Tibial nerve (tissue), 4 donors: ENCODE data around the gene JAM2. TPM values are rescaled to one million over a fixed set of nuclear protein-coding genes. Genes with fewer than 3 reads are reported as not detected.

Experiments
- DNase-seq, 2 donors: peaks; one replicate each; pipeline ENCODE4 v3.0.0-alpha.2; 2019; ENCODE audit warnings: low spot score in 2 of 2
- H3K27ac ChIP-seq, 4 donors: fragments of 200-600 bp; sonication (generic) in 3 of 4; one replicate each; pipeline ENCODE4 v1.5.1; 2017 to 2019; ENCODE audit warnings: mild to moderate bottlenecking in 1 of 4
- H3K27me3 ChIP-seq, 2 donors: fragments of 200-600 bp; sonication (generic) in 1 of 2; one replicate each; pipeline versions ENCODE4 v1.5.1 to v1.6.0; 2017 to 2019
- H3K36me3 ChIP-seq, 3 donors: fragments of 200-600 bp; sonication (generic); one replicate each; pipeline ENCODE4 v1.5.1; 2018 to 2019
- H3K4me1 ChIP-seq, 4 donors: fragments of 200-600 bp; sonication (generic) in 3 of 4; one replicate each; pipeline ENCODE4 v1.5.1; 2017 to 2019
- H3K4me3 ChIP-seq, 4 donors: fragments of 200-600 bp; sonication (generic) in 3 of 4; one replicate each; pipeline ENCODE4 v1.5.1; 2017 to 2019; ENCODE audit warnings: mild to moderate bottlenecking in 1 of 4, moderate library complexity in 1 of 4
- H3K9me3 ChIP-seq, 4 donors: fragments of 200-600 bp; sonication (generic) in 3 of 4; one replicate each; pipeline ENCODE4 v1.5.1; 2017 to 2019
- EP300 ChIP-seq, 2 donors: sonication (generic); formaldehyde crosslinking; IDR thresholded peaks; one replicate each; pipeline ENCODE4 v1.6.1; 2017; ENCODE audit warnings: antibody characterized with exemption in 2 of 2, mild to moderate bottlenecking in 1 of 2
- POLR2A ChIP-seq, 2 donors: fragments of 450-650 bp; IDR thresholded peaks; one replicate each; pipeline ENCODE4 v1.6.1; 2017; ENCODE audit warnings: antibody characterized with exemption in 2 of 2, mild to moderate bottlenecking in 2 of 2, moderate library complexity in 2 of 2
- WGBS, 2 donors: methylation state at CpG; one replicate each; pipeline ENCODE4 v1.1.5; 2018; 5-methylcytosine and 5-hydroxymethylcytosine counted together
- total RNA-seq, 4 donors: library from RNA; depleted of rRNA; stranded (reverse); fragments of >200 nt; gene quantifications; one replicate each; pipeline ENCODE4 v1.1.0, GENCODE V29; 2016
- TF ChIP-seq, protein P1 (sequence below), 5 experiments: fragments of 200-600 bp in 3 of 5; fragments of 450-650 bp in 2 of 5; sonication (generic) in 3 of 5; IDR thresholded peaks; one replicate each; pipeline ENCODE4 v1.5.1; 2016 to 2019; ENCODE audit warnings: antibody characterized with exemption in 5 of 5, mild to moderate bottlenecking in 3 of 5, moderate library complexity in 2 of 5

The JAM2 gene
- total RNA-seq, 4 donors from 2014 or later = 20.4 to 43.5 (median 35.2) TPM

DNA sequence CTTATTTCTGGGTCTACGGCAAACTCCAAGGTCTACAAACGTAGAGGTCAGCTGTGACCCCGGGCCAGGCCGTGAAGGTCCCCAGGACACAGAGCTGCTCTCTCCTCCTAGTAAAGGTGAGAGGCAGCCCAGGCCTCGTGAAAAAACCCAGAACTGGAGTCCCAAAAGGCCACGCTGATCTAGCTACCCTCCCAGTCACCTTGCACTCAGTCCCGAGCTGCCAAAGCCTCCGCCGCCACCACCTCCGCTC is 95.5 kb downstream of the JAM2 start:
- TF ChIP-seq EP300 (IDR thresholded peaks at IDR 0.05) = no peak
- TF ChIP-seq POLR2A (IDR thresholded peaks at IDR 0.05) = peak; percentile 67 to 85
- TF ChIP-seq, protein P1, sequence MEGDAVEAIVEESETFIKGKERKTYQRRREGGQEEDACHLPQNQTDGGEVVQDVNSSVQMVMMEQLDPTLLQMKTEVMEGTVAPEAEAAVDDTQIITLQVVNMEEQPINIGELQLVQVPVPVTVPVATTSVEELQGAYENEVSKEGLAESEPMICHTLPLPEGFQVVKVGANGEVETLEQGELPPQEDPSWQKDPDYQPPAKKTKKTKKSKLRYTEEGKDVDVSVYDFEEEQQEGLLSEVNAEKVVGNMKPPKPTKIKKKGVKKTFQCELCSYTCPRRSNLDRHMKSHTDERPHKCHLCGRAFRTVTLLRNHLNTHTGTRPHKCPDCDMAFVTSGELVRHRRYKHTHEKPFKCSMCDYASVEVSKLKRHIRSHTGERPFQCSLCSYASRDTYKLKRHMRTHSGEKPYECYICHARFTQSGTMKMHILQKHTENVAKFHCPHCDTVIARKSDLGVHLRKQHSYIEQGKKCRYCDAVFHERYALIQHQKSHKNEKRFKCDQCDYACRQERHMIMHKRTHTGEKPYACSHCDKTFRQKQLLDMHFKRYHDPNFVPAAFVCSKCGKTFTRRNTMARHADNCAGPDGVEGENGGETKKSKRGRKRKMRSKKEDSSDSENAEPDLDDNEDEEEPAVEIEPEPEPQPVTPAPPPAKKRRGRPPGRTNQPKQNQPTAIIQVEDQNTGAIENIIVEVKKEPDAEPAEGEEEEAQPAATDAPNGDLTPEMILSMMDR (IDR thresholded peaks at IDR 0.05) = no peak
- DNase-seq = no peak
- Histone ChIP-seq H3K4me3 (peak overlapping the region; percentile 71 to 99 (median 80)), H3K9me3 (no peaks in the 10 kb centered on the region), H3K27me3 (no peaks in the 10 kb centered on the region), H3K36me3 (peaks cover 0 to 4% (median 0%) of the 10 kb centered on the region in 3 donors), H3K27ac (peak overlapping the region; percentile 94 to 99 (median 98)), H3K4me1 (peaks cover 0 to 70% (median 15%) of the 10 kb centered on the region in 4 donors)
- WGBS, 2 donors = 0 to 1% methylated on average over 9 to 10 of the region's 10 CpGs

DNA sequence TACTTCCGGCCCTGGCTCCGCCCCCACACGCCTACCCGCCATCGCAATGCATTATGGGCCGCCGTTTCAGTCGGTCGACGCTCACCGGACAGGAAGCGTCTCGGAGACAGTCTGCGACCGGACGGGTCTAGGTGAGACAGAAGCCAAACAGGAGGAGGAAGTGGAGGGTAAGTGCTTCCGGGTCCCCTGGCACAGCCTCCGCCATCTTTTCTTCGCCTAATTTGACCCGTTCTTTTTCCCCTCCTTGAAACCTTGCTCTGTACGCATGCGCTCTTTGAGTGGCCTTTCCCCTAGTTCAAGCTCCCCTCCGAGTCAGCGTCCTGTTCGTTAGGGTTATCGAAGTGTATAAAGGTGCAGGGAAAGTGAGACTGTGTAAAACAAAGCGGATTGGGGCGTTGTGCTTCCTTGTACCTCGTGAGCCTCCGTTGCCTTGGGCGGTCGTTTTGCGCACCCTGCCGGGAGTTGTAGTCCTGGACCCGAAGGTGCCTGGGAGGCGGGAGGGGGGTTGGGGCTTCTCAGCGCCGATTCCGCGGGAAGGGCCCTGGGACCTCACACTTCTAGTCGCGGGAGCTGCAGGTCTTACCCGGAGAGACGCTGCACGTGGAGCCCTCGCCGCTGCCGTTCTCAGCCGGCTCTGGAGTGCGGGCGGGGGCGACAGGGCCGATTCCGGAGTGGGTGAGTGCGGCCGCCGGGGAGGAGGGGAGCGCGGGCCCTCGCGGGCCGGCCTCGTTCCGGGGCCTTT is 96.0 kb downstream of the JAM2 start, which contains the start of the genes ATP5PF and GABPA:
Gene ATP5PF, minus strand, starts transcription at position 1 of the 742 bp plus-strand sequence. CDS start 5,110 bp downstream, outside the sequence.
Gene GABPA, plus strand, starts transcription at position 69 of the 742 bp plus-strand sequence. CDS start 6,627 bp downstream, outside the sequence.
- DNase-seq = peak; percentile 93 to 95
- Histone ChIP-seq H3K4me3 (peak within 1 kb of the TSS; percentile 71 to 99 (median 80)), H3K27ac (peak within 1 kb of the TSS; percentile 94 to 99 (median 98)), H3K36me3 (peaks cover 0 to 4% (median 0%) of the 10 kb centered on the region in 3 donors), H3K27me3 (no peaks in the 10 kb centered on the region), H3K9me3 (no peaks in the 10 kb centered on the region), H3K4me1 (peaks cover 0 to 71% (median 15%) of the 10 kb centered on the region in 4 donors)
- WGBS, 2 donors = 0 to 1% methylated on average over 51 to 53 of the region's 64 CpGs
- TF ChIP-seq, protein P1 (IDR thresholded peaks at IDR 0.05) = peak in 2 of 5 experiments; percentile 23 to 25
- TF ChIP-seq POLR2A (IDR thresholded peaks at IDR 0.05) (peak in 1 of 2 donors; percentile 25), EP300 (IDR thresholded peaks at IDR 0.05) (peak; percentile 33 to 94)

DNA sequence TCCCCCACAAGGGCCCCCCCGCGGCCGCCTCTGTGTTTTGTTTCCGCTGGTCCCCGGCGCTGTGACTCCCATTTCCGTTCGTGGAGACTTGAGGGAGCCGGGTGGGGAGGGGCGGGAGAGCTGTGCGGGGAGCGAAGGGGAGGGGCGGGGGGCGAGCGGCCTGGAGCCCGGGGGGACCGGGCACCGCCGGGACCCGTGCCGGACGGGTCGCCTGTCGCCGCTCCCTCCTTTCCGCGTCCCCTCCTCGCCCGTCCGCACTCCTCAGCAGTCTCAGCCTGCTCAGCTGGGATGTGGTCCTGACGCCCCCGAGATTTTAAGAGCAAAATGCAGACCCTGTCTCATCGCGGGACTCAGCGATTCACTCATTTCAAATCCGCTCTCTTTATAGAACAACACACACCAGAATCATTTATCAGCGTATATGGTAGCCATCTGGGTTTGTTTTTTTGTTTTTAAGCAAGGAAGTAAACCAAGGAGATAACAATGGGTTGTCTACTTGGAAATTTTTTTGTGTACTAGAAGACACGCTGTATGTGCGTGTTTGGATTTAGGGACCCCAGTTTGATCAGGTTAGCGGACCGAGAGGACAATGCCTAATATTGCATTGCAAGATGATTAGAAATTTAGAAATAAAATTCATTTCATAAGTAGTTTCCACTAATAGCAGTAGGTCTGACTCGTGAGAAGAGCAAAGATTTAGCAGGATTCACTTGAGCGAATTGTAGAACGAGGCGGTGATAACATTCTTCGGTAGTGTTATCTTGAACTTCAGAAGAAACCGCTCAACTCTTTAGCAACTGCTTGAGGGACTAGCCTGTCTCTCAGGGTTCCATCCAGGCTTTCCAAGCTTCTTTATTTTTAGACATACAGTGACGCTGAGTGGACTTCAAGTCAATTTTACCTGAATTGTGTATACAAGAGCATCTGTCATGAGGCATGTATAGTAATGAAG is 96.9 kb downstream of the JAM2 start:
- Histone ChIP-seq H3K4me1 (peaks cover 0 to 66% (median 15%) of the 10 kb centered on the region in 4 donors), H3K27me3 (no peaks in the 10 kb centered on the region), H3K27ac (peak overlapping the region; percentile 94 to 99 (median 98)), H3K4me3 (peak overlapping the region; percentile 71 to 99 (median 80)), H3K9me3 (no peaks in the 10 kb centered on the region), H3K36me3 (peaks cover 0 to 4% (median 0%) of the 10 kb centered on the region in 3 donors)
- TF ChIP-seq, protein P1 (IDR thresholded peaks at IDR 0.05) = no peak
- TF ChIP-seq EP300 (IDR thresholded peaks at IDR 0.05) (no peak), POLR2A (IDR thresholded peaks at IDR 0.05) (no peak)
- peak; percentile 73 to 77 for DNase-seq
- 0% methylated on average over 24 to 42 of the region's 48 CpGs for WGBS, 2 donors

DNA sequence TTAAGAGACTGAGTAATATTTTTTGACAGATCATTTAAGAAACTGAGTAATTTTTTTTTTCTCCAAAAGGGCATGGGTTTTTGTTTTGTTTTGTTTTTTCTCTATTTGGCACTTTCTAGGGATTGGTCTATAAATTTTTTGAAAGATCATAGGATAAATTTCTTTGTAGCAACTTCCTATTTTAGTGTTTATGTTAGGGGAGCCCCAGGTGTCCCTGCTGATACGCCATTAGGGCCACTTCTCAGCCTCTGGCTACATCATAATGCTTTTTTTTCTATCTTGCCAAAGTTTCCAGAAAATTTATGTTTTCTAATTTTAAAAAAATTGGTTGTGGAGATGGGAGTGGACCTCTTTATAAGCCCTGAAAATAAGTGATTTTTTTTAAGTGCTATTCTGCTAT is 98.4 kb downstream of the JAM2 start:
- peaks cover 0 to 51% (median 12%) of the 10 kb centered on the region in 4 donors for H3K4me1 ChIP-seq
- H3K9me3 ChIP-seq = no peaks in the 10 kb centered on the region
- no peaks in the 10 kb centered on the region for H3K27me3 ChIP-seq
- no peaks in the 10 kb centered on the region for H3K36me3 ChIP-seq
- TF ChIP-seq POLR2A (IDR thresholded peaks at IDR 0.05) (no peak), EP300 (IDR thresholded peaks at IDR 0.05) (no peak)
- TF ChIP-seq, protein P1 (IDR thresholded peaks at IDR 0.05) = no peak
- 68 to 70% methylated on average over 1 of the region's 1 CpG for WGBS, 2 donors
- no peak overlapping the region for H3K27ac ChIP-seq
- DNase-seq = no peak
- no peak overlapping the region for H3K4me3 ChIP-seq
